ENCODE results near the gene GDF7.

The GDF7 gene

DNA sequence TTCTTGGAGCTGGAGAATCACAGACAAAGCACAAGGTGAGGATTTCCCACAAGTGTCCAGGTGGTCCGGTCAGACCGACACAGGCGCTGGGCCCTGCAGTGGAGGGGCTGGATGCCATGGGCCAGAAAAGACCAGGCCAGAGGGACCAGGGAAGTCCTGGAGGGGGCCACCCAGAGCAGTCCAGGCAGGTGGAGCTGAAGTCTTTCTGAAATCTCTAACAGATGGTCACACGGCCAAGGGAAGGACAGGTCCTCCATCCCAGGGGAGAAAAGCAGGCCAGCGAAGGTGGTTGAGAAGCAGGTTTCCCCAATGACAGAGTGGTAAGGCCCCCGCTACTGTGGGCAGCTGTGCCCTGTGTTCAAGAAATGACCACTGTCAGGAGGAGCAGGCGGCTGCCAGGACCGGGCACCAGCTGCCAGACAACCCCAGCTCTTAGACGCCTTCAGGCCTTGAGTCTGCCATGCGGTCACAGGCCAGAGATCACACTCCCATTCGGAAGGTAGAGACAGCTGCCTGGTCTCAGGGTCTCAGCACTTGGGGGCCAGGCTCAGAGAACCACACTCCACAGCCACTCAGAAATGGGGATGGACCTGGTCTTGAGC is 42.0 kb upstream of the GDF7 start:
- Histone ChIP-seq H3K4me1 (no peaks in the 10 kb centered on the region), H3K27ac (peak overlapping the region; percentile 16)

DNA sequence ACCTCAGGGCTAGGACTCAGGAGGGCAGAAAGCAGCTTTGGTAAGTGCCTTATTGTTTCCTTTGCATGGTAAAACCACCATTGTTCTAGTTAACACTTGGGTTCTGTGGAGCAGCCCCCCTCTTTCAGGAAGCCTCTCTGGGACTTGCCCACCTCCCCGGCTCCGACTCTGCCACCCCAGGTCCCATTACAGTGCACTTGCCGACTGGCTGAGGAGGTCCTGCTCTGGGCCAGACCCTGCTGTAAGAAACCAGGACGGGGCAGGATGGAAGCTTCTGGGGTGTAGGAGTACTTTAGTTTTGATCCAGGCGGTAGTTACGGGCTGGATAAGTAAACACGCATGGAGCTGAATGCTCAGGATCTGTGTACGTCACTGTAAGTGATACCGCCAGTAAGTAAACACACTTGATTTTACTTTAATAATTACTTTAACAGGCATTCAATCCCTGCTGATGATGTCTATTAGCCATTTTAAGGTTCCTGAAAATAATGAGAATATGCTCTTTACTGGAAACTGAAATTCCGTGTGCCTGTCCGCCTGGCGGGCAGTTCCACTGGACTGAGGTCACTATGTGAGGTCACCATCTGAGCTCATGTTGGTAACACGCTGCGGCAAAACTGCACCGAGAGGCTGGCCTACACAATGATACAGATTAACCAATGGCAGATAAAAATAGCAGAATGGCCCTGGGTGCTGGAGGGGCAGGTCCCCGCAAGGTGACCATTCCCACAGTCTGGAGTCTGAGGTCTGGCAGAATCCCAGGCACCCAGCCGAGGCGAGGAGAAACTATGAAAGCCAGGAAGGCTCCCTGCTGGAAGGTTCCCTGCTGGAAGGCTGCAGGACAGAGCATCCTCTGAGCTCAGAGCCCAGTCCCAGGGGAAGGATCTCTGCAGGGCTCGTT is 41.2 kb upstream of the GDF7 start:
- H3K36me3 ChIP-seq (ENCODE audit: control insufficient read depth, insufficient read depth, low read length): no peaks in the 10 kb centered on the region
- H3K79me2 ChIP-seq: peaks cover 7% of the 10 kb centered on the region
- no peak overlapping the region for H3K4me3 ChIP-seq (ENCODE audit: low read depth, low read length)
- H3K9me3 ChIP-seq (ENCODE audit: control insufficient read depth, low read length): no peaks in the 10 kb centered on the region
- H3K4me1 ChIP-seq: no peaks in the 10 kb centered on the region
- H3K27ac ChIP-seq: peak overlapping the region; percentile 16
- H3K27me3 ChIP-seq (ENCODE audit: control insufficient read depth, insufficient read depth, low read length): no peaks in the 10 kb centered on the region
- H2AFZ ChIP-seq: no peak overlapping the region
- H3K4me2 ChIP-seq (ENCODE audit: low read length): no peak overlapping the region
- H3K9ac ChIP-seq: no peak overlapping the region
- TF ChIP-seq, protein P1, sequence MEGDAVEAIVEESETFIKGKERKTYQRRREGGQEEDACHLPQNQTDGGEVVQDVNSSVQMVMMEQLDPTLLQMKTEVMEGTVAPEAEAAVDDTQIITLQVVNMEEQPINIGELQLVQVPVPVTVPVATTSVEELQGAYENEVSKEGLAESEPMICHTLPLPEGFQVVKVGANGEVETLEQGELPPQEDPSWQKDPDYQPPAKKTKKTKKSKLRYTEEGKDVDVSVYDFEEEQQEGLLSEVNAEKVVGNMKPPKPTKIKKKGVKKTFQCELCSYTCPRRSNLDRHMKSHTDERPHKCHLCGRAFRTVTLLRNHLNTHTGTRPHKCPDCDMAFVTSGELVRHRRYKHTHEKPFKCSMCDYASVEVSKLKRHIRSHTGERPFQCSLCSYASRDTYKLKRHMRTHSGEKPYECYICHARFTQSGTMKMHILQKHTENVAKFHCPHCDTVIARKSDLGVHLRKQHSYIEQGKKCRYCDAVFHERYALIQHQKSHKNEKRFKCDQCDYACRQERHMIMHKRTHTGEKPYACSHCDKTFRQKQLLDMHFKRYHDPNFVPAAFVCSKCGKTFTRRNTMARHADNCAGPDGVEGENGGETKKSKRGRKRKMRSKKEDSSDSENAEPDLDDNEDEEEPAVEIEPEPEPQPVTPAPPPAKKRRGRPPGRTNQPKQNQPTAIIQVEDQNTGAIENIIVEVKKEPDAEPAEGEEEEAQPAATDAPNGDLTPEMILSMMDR (IDR thresholded peaks at IDR 0.05): no peak

More for the DNA sequence above, 42.0 kb upstream of the GDF7 start:
- Histone ChIP-seq H3K9me3 (ENCODE audit: control insufficient read depth, low read length) (no peaks in the 10 kb centered on the region), H3K4me3 (ENCODE audit: low read depth, low read length) (no peak overlapping the region), H3K27me3 (ENCODE audit: control insufficient read depth, insufficient read depth, low read length) (no peaks in the 10 kb centered on the region), H3K9ac (no peak overlapping the region), H2AFZ (no peak overlapping the region), H3K79me2 (peaks cover 7% of the 10 kb centered on the region), H3K36me3 (ENCODE audit: control insufficient read depth, insufficient read depth, low read length) (no peaks in the 10 kb centered on the region), H3K4me2 (ENCODE audit: low read length) (no peak overlapping the region)
- TF ChIP-seq, protein P1 (IDR thresholded peaks at IDR 0.05): no peak

DNA sequence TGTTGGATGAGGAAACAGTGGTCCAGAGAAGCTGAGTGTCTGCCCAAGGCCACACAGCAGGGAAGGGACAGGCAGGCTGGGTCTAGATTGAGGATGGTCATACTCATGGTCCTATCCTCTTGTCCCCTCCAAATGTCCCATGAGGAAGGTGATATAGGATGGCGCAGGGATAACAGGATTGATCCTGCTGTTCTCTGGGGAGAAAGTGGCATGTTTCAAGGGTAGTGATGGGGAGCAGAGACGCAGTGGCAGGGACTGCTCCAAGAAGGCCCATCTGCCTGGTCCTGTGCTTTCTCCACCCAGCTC is 40.6 kb upstream of the GDF7 start:
- H3K4me1 ChIP-seq: no peaks in the 10 kb centered on the region
- no peak overlapping the region for H3K4me2 ChIP-seq (ENCODE audit: low read length)
- no peak overlapping the region for H3K9ac ChIP-seq
- H3K27ac ChIP-seq: no peak overlapping the region
- no peak overlapping the region for H2AFZ ChIP-seq
- H3K27me3 ChIP-seq (ENCODE audit: control insufficient read depth, insufficient read depth, low read length): no peaks in the 10 kb centered on the region
- H3K4me3 ChIP-seq (ENCODE audit: low read depth, low read length): no peak overlapping the region
- H3K9me3 ChIP-seq (ENCODE audit: control insufficient read depth, low read length): no peaks in the 10 kb centered on the region
- no peaks in the 10 kb centered on the region for H3K36me3 ChIP-seq (ENCODE audit: control insufficient read depth, insufficient read depth, low read length)
- H3K79me2 ChIP-seq: peaks cover 7% of the 10 kb centered on the region
- TF ChIP-seq, protein P1 (IDR thresholded peaks at IDR 0.05): no peak

DNA sequence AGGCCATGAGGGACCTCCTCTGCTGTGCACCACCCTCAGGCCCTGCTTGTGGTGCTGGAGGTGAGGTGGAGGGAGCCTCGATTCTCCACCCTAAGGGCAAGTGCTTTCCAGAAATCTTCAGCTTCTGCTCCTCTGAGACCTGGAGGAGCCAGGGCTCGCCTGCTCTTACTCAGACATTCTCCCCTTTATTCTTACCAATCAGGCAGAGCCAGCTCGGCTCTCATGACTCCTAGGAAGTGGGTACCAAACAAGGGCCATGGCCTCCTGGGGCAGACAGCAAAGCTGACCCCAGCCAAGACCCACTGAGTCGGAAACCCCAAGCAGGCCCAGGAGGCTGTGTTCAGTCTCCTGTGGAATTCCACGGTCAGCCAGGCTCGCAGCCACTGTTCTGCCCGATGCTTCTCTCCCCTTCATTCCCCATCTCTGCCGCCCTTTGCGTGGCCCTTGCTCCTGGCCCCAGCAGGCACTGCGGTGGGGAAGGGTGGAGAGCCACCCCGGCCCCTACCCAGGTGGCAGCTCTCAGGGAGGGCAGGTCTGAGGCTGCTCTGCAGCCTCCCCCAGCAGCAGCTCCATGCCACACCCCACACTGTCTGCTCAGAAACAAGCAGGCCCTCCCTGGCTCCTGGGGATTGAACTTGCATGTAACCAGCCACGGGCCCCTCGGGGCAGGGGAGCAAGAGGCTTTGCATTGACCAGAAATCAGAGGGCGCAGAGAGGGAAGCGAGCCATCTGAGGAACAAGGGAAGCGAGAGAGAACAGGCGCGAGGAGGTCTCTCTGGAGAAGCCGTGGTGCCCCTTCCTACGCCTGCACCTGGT is 40.0 kb upstream of the GDF7 start:
- TF ChIP-seq, protein P1 (IDR thresholded peaks at IDR 0.05): no peak
- H3K4me2 ChIP-seq (ENCODE audit: low read length): no peak overlapping the region
- no peak overlapping the region for H3K4me3 ChIP-seq (ENCODE audit: low read depth, low read length)
- H3K27me3 ChIP-seq (ENCODE audit: control insufficient read depth, insufficient read depth, low read length): no peaks in the 10 kb centered on the region
- no peaks in the 10 kb centered on the region for H3K9me3 ChIP-seq (ENCODE audit: control insufficient read depth, low read length)
- no peaks in the 10 kb centered on the region for H3K4me1 ChIP-seq
- H2AFZ ChIP-seq: no peak overlapping the region
- peaks cover 7% of the 10 kb centered on the region for H3K79me2 ChIP-seq
- no peak overlapping the region for H3K27ac ChIP-seq
- H3K36me3 ChIP-seq (ENCODE audit: control insufficient read depth, insufficient read depth, low read length): no peaks in the 10 kb centered on the region
- H3K9ac ChIP-seq: no peak overlapping the region

Data from parathyroid adenoma (tissue), 2 donors.